AG09309 (cell line): ENCODE measurements around the gene LTBR.

Experiments
- DNase-seq: peaks from one replicate; pipeline ENCODE4 v3.0.0-alpha.2; 2010; ENCODE audit warnings: low read depth
- H3K4me3 ChIP-seq: 2 replicates; pipeline ENCODE4 v1.5.1; 2011; ENCODE audit warnings: mild to moderate bottlenecking, low read depth, low read length, moderate library complexity; ENCODE audit not compliant: control insufficient read depth
- CTCF ChIP-seq: IDR thresholded peaks from 2 replicates; pipeline ENCODE4 v1.5.1; 2011; ENCODE audit warnings: mild to moderate bottlenecking, low read depth, low read length, inconsistent platforms; ENCODE audit not compliant: insufficient read depth, control insufficient read depth; ENCODE audit errors: missing control alignments

The LTBR gene

GRCh38 chr12:6435961-6436715 is 52.2 kb downstream of the LTBR start:
- no peak for TF ChIP-seq CTCF
- no peak for DNase-seq
- no peak overlapping the region for H3K4me3 ChIP-seq

- H3K4me3 ChIP-seq = no peak overlapping the region
- no peak for DNase-seq
- no peak for TF ChIP-seq CTCF
Measured at GRCh38 chr12:6437586-6437985, 53.6 kb downstream of the LTBR start.

DNA sequence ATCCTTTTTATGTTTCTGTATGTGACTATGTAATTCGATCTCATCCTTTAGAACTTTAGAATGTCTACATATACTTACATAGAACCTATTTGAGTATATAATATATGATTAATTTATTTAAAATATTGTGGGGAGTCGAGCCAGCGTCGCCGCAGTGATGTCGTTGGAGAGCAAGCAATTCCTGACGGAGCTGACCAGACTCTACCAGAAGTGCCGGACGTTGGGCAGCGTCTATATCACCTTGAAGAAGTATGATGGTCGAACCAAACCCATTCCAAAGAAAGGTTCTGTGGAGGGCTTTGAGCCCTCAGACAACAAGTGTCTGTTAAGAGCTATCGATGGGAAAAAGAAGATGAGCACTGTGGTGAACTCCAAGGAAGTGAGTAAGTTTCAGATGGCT is 54.4 kb downstream of the LTBR start:
- DNase-seq = no peak
- H3K4me3 ChIP-seq = no peak overlapping the region
- TF ChIP-seq CTCF = no peak

GRCh38 chr12:6440391-6440790 is 56.4 kb downstream of the LTBR start:
- H3K4me3 ChIP-seq = no peak overlapping the region
- DNase-seq = no peak
- no peak for TF ChIP-seq CTCF
